ELR (cell line): ENCODE measurements around the gene NEK7.

Source experiments
- DNase-seq: peaks from one replicate; pipeline ENCODE4 v3.0.0-alpha.2; 2015; ENCODE audit warnings: low read depth

The NEK7 gene

GRCh38 chr1:198352975-198353695 lies 196.3 kb downstream of the NEK7 start:
- DNase-seq = no peak

GRCh38 chr1:198357937-198358336 lies 201.1 kb downstream of the NEK7 start:
- DNase-seq = no peak

GRCh38 chr1:198359024-198359653 lies 202.3 kb downstream of the NEK7 start:
- peak; percentile 46 for DNase-seq

GRCh38 chr1:198360208-198360729 lies 203.5 kb downstream of the NEK7 start:
- DNase-seq = no peak

- no peak for DNase-seq
These were observed 204.5 kb downstream of the NEK7 start for GRCh38 chr1:198361237-198361767.

GRCh38 chr1:198363625-198364151 lies 206.9 kb downstream of the NEK7 start:
- DNase-seq = no peak

- no peak for DNase-seq
These were observed 207.7 kb downstream of the NEK7 start for GRCh38 chr1:198364471-198364870.

- DNase-seq = no peak
These were observed 210.5 kb downstream of the NEK7 start for GRCh38 chr1:198367296-198367695.

GRCh38 chr1:198370996-198371395 lies 214.2 kb downstream of the NEK7 start:
- no peak for DNase-seq
